ENCODE measurements around the gene FCHO2.

The FCHO2 gene

GRCh38 chr5:73126381-73126780 is 170.5 kb downstream of the FCHO2 start:
- Histone ChIP-seq H3K4me3 (ENCODE audit: severe bottlenecking) (no peak overlapping the region), H3K36me3 (ENCODE audit: low read depth) (no peaks in the 10 kb centered on the region), H3K27ac (ENCODE audit: poor library complexity, severe bottlenecking) (no peak overlapping the region), H3K4me1 (ENCODE audit: insufficient read depth, poor library complexity, severe bottlenecking) (peaks cover 17% of the 10 kb centered on the region), H3K27me3 (ENCODE audit: insufficient read depth, poor library complexity, severe bottlenecking) (no peaks in the 10 kb centered on the region), H3K9me3 (ENCODE audit: severe bottlenecking) (no peaks in the 10 kb centered on the region)
- no peak for TF ChIP-seq CTCF (IDR thresholded peaks at IDR 0.05; ENCODE audit: poor library complexity, severe bottlenecking)
- DNase-seq (ENCODE audit: low spot score) (no peak), ATAC-seq (ENCODE audit: low read depth) (no peak)

- no peaks in the 10 kb centered on the region for H3K36me3 ChIP-seq (ENCODE audit: low read depth)
- no peak overlapping the region for H3K27ac ChIP-seq (ENCODE audit: poor library complexity, severe bottlenecking)
- no peak for TF ChIP-seq CTCF (IDR thresholded peaks at IDR 0.05; ENCODE audit: poor library complexity, severe bottlenecking)
- no peak overlapping the region for H3K4me3 ChIP-seq (ENCODE audit: severe bottlenecking)
- H3K27me3 ChIP-seq (ENCODE audit: insufficient read depth, poor library complexity, severe bottlenecking): no peaks in the 10 kb centered on the region
- peaks cover 14% of the 10 kb centered on the region for H3K4me1 ChIP-seq (ENCODE audit: insufficient read depth, poor library complexity, severe bottlenecking)
- ATAC-seq (ENCODE audit: low read depth): no peak
- DNase-seq (ENCODE audit: low spot score): no peak
- no peaks in the 10 kb centered on the region for H3K9me3 ChIP-seq (ENCODE audit: severe bottlenecking)
These were observed 171.1 kb downstream of the FCHO2 start for GRCh38 chr5:73126957-73127356.

GRCh38 chr5:73129143-73129542 is 173.3 kb downstream of the FCHO2 start:
- TF ChIP-seq CTCF (IDR thresholded peaks at IDR 0.05; ENCODE audit: poor library complexity, severe bottlenecking): no peak
- H3K4me3 ChIP-seq (ENCODE audit: severe bottlenecking): no peak overlapping the region
- no peaks in the 10 kb centered on the region for H3K27me3 ChIP-seq (ENCODE audit: insufficient read depth, poor library complexity, severe bottlenecking)
- no peaks in the 10 kb centered on the region for H3K4me1 ChIP-seq (ENCODE audit: insufficient read depth, poor library complexity, severe bottlenecking)
- no peak for ATAC-seq (ENCODE audit: low read depth)
- no peak for DNase-seq (ENCODE audit: low spot score)
- no peaks in the 10 kb centered on the region for H3K36me3 ChIP-seq (ENCODE audit: low read depth)
- H3K9me3 ChIP-seq (ENCODE audit: severe bottlenecking): no peaks in the 10 kb centered on the region
- no peak overlapping the region for H3K27ac ChIP-seq (ENCODE audit: poor library complexity, severe bottlenecking)

GRCh38 chr5:73130811-73131210 is 175.0 kb downstream of the FCHO2 start:
- Histone ChIP-seq H3K36me3 (ENCODE audit: low read depth) (no peaks in the 10 kb centered on the region), H3K9me3 (ENCODE audit: severe bottlenecking) (no peaks in the 10 kb centered on the region), H3K4me1 (ENCODE audit: insufficient read depth, poor library complexity, severe bottlenecking) (no peaks in the 10 kb centered on the region), H3K4me3 (ENCODE audit: severe bottlenecking) (no peak overlapping the region), H3K27ac (ENCODE audit: poor library complexity, severe bottlenecking) (no peak overlapping the region), H3K27me3 (ENCODE audit: insufficient read depth, poor library complexity, severe bottlenecking) (no peaks in the 10 kb centered on the region)
- ATAC-seq (ENCODE audit: low read depth) (no peak), DNase-seq (ENCODE audit: low spot score) (no peak)
- no peak for TF ChIP-seq CTCF (IDR thresholded peaks at IDR 0.05; ENCODE audit: poor library complexity, severe bottlenecking)

GRCh38 chr5:73131711-73132425 is 176.0 kb downstream of the FCHO2 start:
- no peaks in the 10 kb centered on the region for H3K27me3 ChIP-seq (ENCODE audit: insufficient read depth, poor library complexity, severe bottlenecking)
- no peaks in the 10 kb centered on the region for H3K4me1 ChIP-seq (ENCODE audit: insufficient read depth, poor library complexity, severe bottlenecking)
- ATAC-seq (ENCODE audit: low read depth): no peak
- no peak overlapping the region for H3K4me3 ChIP-seq (ENCODE audit: severe bottlenecking)
- H3K36me3 ChIP-seq (ENCODE audit: low read depth): no peaks in the 10 kb centered on the region
- no peaks in the 10 kb centered on the region for H3K9me3 ChIP-seq (ENCODE audit: severe bottlenecking)
- no peak overlapping the region for H3K27ac ChIP-seq (ENCODE audit: poor library complexity, severe bottlenecking)
- TF ChIP-seq CTCF (IDR thresholded peaks at IDR 0.05; ENCODE audit: poor library complexity, severe bottlenecking): no peak
- no peak for DNase-seq (ENCODE audit: low spot score)

Measured in RWPE2 (cell line).